GM23338 (cell line): ENCODE measurements around the gene MAFB. TPM values are rescaled to one million over a fixed set of nuclear protein-coding genes. Genes with fewer than 3 reads are reported as not detected.

Experiments used
- ATAC-seq: fragments of 200-7000 bp; cut with Tn5 transposase; 3 replicates; pipeline ENCODE4 v1.9.1; 2020
- DNase-seq: peaks from one replicate; pipeline ENCODE4 v3.0.0-alpha.2; 2015; ENCODE audit warnings: low spot score
- H2AFZ ChIP-seq: fragments of 200-600 bp; sonication (generic); 2 replicates; pipeline ENCODE4 v1.8.0; 2016; ENCODE audit warnings: antibody characterized with exemption, mild to moderate bottlenecking, moderate library complexity
- H3F3A ChIP-seq: fragments of 200-600 bp; sonication (generic); replicated peaks from 2 replicates; pipeline ENCODE4 v1.8.0; 2017; ENCODE audit warnings: antibody characterized with exemption, mixed run types, low read depth
- H3K27ac ChIP-seq: fragments of 200-600 bp; sonication (generic); 2 replicates; pipeline ENCODE4 v1.6.1; 2016; ENCODE audit warnings: low read depth
- H3K27me3 ChIP-seq: fragments of 200-600 bp; sonication (generic); 2 replicates; pipeline ENCODE4 v1.8.0; 2016; ENCODE audit warnings: mild to moderate bottlenecking, mixed run types, moderate library complexity; ENCODE audit not compliant: insufficient read depth
- H3K36me3 ChIP-seq: fragments of 200-600 bp; sonication (generic); 2 replicates; pipeline ENCODE4 v1.8.0; 2016; ENCODE audit warnings: mild to moderate bottlenecking; ENCODE audit not compliant: insufficient read depth
- H3K4me1 ChIP-seq: fragments of 200-600 bp; sonication (generic); 2 replicates; pipeline ENCODE4 v1.8.0; 2016; ENCODE audit warnings: mild to moderate bottlenecking, moderate library complexity; ENCODE audit not compliant: insufficient read depth
- H3K4me2 ChIP-seq: fragments of 200-600 bp; sonication (generic); 2 replicates; pipeline ENCODE4 v1.7.1; 2017; ENCODE audit warnings: mixed run types
- H3K4me3 ChIP-seq: fragments of 200-600 bp; sonication (generic); 2 replicates; pipeline ENCODE4 v1.6.1; 2016; ENCODE audit warnings: mixed run types
- H3K79me2 ChIP-seq: fragments of 200-600 bp; sonication (generic); replicated peaks from 2 replicates; pipeline ENCODE4 v1.8.0; 2017; ENCODE audit warnings: mild to moderate bottlenecking; ENCODE audit not compliant: insufficient read depth
- H3K9me2 ChIP-seq: fragments of 200-600 bp; sonication (generic); 2 replicates; pipeline ENCODE4 v1.8.0; 2017; ENCODE audit not compliant: insufficient read depth
- H4K20me1 ChIP-seq: fragments of 200-600 bp; sonication (generic); replicated peaks from 2 replicates; pipeline ENCODE4 v1.8.0; 2017; ENCODE audit warnings: mild to moderate bottlenecking; ENCODE audit not compliant: insufficient read depth
- H3K27ac Mint-ChIP-seq: 2 replicates; pipeline ENCODE4 v1.8.0; 2020; ENCODE audit warnings: inconsistent platforms, mild to moderate bottlenecking, moderate library complexity, mixed read lengths
- H3K27me3 Mint-ChIP-seq: 3 replicates; pipeline ENCODE4 v1.8.0; 2022; ENCODE audit warnings: low read depth, mild to moderate bottlenecking, moderate library complexity, mixed read lengths, inconsistent platforms; ENCODE audit not compliant: insufficient read depth, poor library complexity
- H3K36me3 Mint-ChIP-seq: 3 replicates; pipeline ENCODE4 v1.8.0; 2021; ENCODE audit warnings: low read depth, mild to moderate bottlenecking, inconsistent platforms, moderate library complexity, mixed read lengths
- H3K4me1 Mint-ChIP-seq: 3 replicates; pipeline ENCODE4 v1.8.0; 2020; ENCODE audit warnings: mild to moderate bottlenecking, inconsistent platforms, mixed read lengths
- H3K4me3 Mint-ChIP-seq: 3 replicates; pipeline ENCODE4 v1.8.0; 2021; ENCODE audit warnings: moderate library complexity, mild to moderate bottlenecking, inconsistent platforms, mixed read lengths
- H3K9me3 Mint-ChIP-seq: 3 replicates; pipeline ENCODE4 v1.8.0; 2020; ENCODE audit warnings: moderate library complexity, mild to moderate bottlenecking, inconsistent platforms, mixed read lengths
- CTCF ChIP-seq, 2 experiments: fragments of 200-600 bp in 1 of 2; sonication (generic) in 1 of 2; conservative IDR thresholded peaks; 2 replicates each; pipeline versions ENCODE4 v1.5.1 to v1.6.1; 2016 to 2017; ENCODE audit warnings: antibody characterized with exemption in 2 of 2, low read depth in 2 of 2, mild to moderate bottlenecking in 2 of 2, moderate library complexity in 1 of 2
- ETS1 ChIP-seq: IDR thresholded peaks from 2 replicates; pipeline ENCODE4 v1.6.1; 2016; ENCODE audit warnings: antibody characterized with exemption
- EZH2phosphoT487 ChIP-seq: fragments of 200-600 bp; sonication (generic); IDR thresholded peaks from one replicate; pipeline ENCODE4 v1.8.1; 2018; ENCODE audit warnings: antibody characterized with exemption; ENCODE audit not compliant: unreplicated experiment
- NANOG ChIP-seq: IDR thresholded peaks from 2 replicates; pipeline ENCODE4 v1.6.1; 2016; ENCODE audit warnings: antibody characterized with exemption, borderline replicate concordance
- POLR2AphosphoS5 ChIP-seq: IDR thresholded peaks from 2 replicates; pipeline ENCODE4 v1.6.1; 2016; ENCODE audit warnings: antibody characterized with exemption, low read depth
- STAT1 ChIP-seq: IDR thresholded peaks from one replicate; pipeline ENCODE4 v1.6.1; 2016; ENCODE audit warnings: antibody characterized with exemption; ENCODE audit not compliant: unreplicated experiment
- ZNF462 ChIP-seq: fragments of 250-450 bp; sonication (Bioruptor Pico); IDR thresholded peaks from 2 replicates; pipeline ENCODE4 v1.5.0; 2020; ENCODE audit warnings: mild to moderate bottlenecking, moderate library complexity
- polyA plus RNA-seq: library from polyadenylated mRNA; unstranded; fragments of >200 nt; fragmentation: Nextera tagmentation; extraction: Ambion mirVana; gene quantifications from 2 replicates; pipeline ENCODE4 v1.2.1, GENCODE V29; 2016
- total RNA-seq: library from RNA; depleted of rRNA; stranded (reverse); fragments of >200 nt; shearing (Covaris generic); gene quantifications from 2 replicates; pipeline ENCODE4 v1.2.3, GENCODE V29; 2014

MAFB gene
- total and polyA plus RNA-seq, 2 experiments from 2014 or later, result 1.6 to 2.3 TPM

GRCh38 chr20:40670253-40670652 is 18.8 kb downstream of the MAFB start:
- Histone ChIP-seq H3F3A (no peaks in the 10 kb centered on the region), H3K4me1 (0 out of 2 replicates have a peak, but pooled peaks cover 3% of the 10 kb centered on the region), H3K4me3 (no peak overlapping the region), H3K27ac (no peak overlapping the region), H3K9me2 (no peaks in the 10 kb centered on the region), H2AFZ (no peak overlapping the region), H4K20me1 (no peaks in the 10 kb centered on the region), H3K27me3 (no peaks in the 10 kb centered on the region), H3K36me3 (no peaks in the 10 kb centered on the region), H3K79me2 (no peaks in the 10 kb centered on the region), H3K4me2 (no peak overlapping the region)
- DNase-seq (no peak), ATAC-seq (no peak)
- Mint-ChIP-seq H3K4me3 (no peak overlapping the region), H3K36me3 (no peaks in the 10 kb centered on the region), H3K9me3 (no peaks in the 10 kb centered on the region), H3K4me1 (peaks cover 10% of the 10 kb centered on the region), H3K27ac (no peak overlapping the region), H3K27me3 (peaks cover 4% of the 10 kb centered on the region)
- TF ChIP-seq CTCF (conservative IDR thresholded peaks at IDR 0.05; ENCODE audit: low read depth in 2 of 2), result no peak; a peak in 1 of 4 replicates
- TF ChIP-seq EZH2phosphoT487, result no peak
- TF ChIP-seq STAT1, result no peak
- TF ChIP-seq ETS1, result no peak
- TF ChIP-seq NANOG, result no peak
- no peak for TF ChIP-seq ZNF462
- no peak for TF ChIP-seq POLR2AphosphoS5
